Keratinocyte (primary cell): ENCODE results near the gene C4orf54.

Source experiments
- EZH2 ChIP-seq: IDR thresholded peaks from one replicate; pipeline ENCODE4 v1.6.1; 2012; ENCODE audit warnings: inconsistent platforms, mild to moderate bottlenecking, low read length, moderate library complexity
- TF ChIP-seq, protein P1 (sequence below), 3 experiments: IDR thresholded peaks in 1 of 3; conservative IDR thresholded peaks in 1 of 3; optimal IDR thresholded peaks in 1 of 3; 2 replicates in 2 of 3; 3 replicates in 1 of 3; pipeline versions ENCODE3 to v1.5.1; 2011; ENCODE audit warnings: low read length in 3 of 3, mild to moderate bottlenecking in 3 of 3, moderate library complexity in 2 of 3, control low read depth in 1 of 3, inconsistent platforms in 1 of 3; ENCODE audit not compliant: insufficient read depth in 2 of 3; ENCODE audit errors: extremely low read depth in 1 of 3

DNA sequence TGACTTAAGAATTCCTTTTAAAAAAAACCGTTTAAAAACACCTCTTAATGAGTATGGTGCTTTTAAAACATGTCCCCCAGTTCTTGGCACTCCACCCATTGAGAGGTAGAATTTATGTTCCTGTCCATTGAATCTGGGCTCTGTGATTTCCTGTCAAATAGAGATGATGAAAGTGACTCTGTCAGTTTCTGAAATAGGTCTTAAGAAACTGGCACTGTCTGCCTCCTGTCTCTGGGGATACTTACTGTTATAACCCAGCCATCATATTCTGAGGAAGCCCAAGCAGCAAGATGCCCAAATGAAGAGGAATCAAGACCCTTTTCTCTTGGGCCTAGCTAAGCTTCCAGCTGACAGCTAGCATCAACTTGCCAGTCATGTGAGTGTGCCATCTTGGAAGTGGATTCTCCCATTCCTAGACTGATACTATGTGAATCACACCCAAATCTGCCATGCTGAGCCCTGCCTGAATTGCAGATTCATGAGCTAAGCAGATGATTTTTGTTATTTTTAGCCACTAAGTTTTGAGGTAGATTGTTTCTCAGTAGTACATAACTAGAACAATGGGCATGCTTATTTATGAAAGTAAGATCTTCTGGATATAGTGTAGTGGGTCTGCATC lies 22.8 kb downstream of the C4orf54 start:
- TF ChIP-seq, protein P1, sequence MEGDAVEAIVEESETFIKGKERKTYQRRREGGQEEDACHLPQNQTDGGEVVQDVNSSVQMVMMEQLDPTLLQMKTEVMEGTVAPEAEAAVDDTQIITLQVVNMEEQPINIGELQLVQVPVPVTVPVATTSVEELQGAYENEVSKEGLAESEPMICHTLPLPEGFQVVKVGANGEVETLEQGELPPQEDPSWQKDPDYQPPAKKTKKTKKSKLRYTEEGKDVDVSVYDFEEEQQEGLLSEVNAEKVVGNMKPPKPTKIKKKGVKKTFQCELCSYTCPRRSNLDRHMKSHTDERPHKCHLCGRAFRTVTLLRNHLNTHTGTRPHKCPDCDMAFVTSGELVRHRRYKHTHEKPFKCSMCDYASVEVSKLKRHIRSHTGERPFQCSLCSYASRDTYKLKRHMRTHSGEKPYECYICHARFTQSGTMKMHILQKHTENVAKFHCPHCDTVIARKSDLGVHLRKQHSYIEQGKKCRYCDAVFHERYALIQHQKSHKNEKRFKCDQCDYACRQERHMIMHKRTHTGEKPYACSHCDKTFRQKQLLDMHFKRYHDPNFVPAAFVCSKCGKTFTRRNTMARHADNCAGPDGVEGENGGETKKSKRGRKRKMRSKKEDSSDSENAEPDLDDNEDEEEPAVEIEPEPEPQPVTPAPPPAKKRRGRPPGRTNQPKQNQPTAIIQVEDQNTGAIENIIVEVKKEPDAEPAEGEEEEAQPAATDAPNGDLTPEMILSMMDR (optimal IDR thresholded peaks at IDR 0.05 in 1 of 3, IDR thresholded peaks at IDR 0.05 in 1 of 3, conservative IDR thresholded peaks at IDR 0.05 in 1 of 3; ENCODE audit: extremely low read depth in 1 of 3, insufficient read depth in 2 of 3, low read length in 3 of 3), result no peak
- no peak for TF ChIP-seq EZH2
